MM.1S (cell line): ENCODE results near the gene PARP1.

ENCODE experiments used
- DNase-seq: peaks from one replicate; pipeline ENCODE4 v3.0.0-alpha.2; 2015
- H2AFZ ChIP-seq: fragments of 300-600 bp; sonication (generic); 2 replicates; pipeline ENCODE4 v1.6.0; 2016; ENCODE audit warnings: antibody characterized with exemption, low read length
- H3F3A ChIP-seq: fragments of 300-600 bp; sonication (generic); 2 replicates; pipeline ENCODE4 v1.6.1; 2016; ENCODE audit warnings: mild to moderate bottlenecking, antibody characterized with exemption, low read length, moderate library complexity, mixed read lengths; ENCODE audit not compliant: insufficient read depth
- H3K27ac ChIP-seq: fragments of 300-600 bp; sonication (generic); 2 replicates; pipeline ENCODE4 v1.5.1; 2016; ENCODE audit warnings: mild to moderate bottlenecking, low read length
- H3K27me3 ChIP-seq: fragments of 300-600 bp; sonication (generic); replicated peaks from 2 replicates; pipeline ENCODE4 v1.6.0; 2016; ENCODE audit warnings: low read length; ENCODE audit not compliant: insufficient read depth
- H3K36me3 ChIP-seq: fragments of 300-600 bp; sonication (generic); replicated peaks from 2 replicates; pipeline ENCODE4 v1.6.1; 2016; ENCODE audit warnings: mild to moderate bottlenecking, low read length, mixed read lengths; ENCODE audit not compliant: insufficient read depth
- H3K4me1 ChIP-seq: fragments of 300-600 bp; sonication (generic); 2 replicates; pipeline ENCODE4 v1.6.1; 2016; ENCODE audit warnings: low read length, mixed read lengths
- H3K4me2 ChIP-seq: fragments of 300-600 bp; sonication (generic); 2 replicates; pipeline ENCODE4 v1.6.0; 2016; ENCODE audit warnings: low read depth, low read length
- H3K4me3 ChIP-seq: fragments of 300-600 bp; sonication (generic); 2 replicates; pipeline ENCODE4 v1.5.1; 2016; ENCODE audit warnings: low read length, mixed read lengths
- H3K79me2 ChIP-seq: fragments of 300-600 bp; sonication (generic); 2 replicates; pipeline ENCODE4 v1.6.1; 2016; ENCODE audit warnings: mixed run types, low read length, mixed read lengths
- H3K9ac ChIP-seq: fragments of 300-600 bp; sonication (generic); 2 replicates; pipeline ENCODE4 v1.6.1; 2016; ENCODE audit warnings: low read length, mixed read lengths
- H3K9me2 ChIP-seq: fragments of 300-600 bp; sonication (generic); replicated peaks from 2 replicates; pipeline ENCODE4 v1.6.1; 2016; ENCODE audit warnings: mild to moderate bottlenecking, low read length, mixed read lengths; ENCODE audit not compliant: insufficient read depth
- H3K9me3 ChIP-seq: fragments of 300-600 bp; sonication (generic); replicated peaks from 2 replicates; pipeline ENCODE4 v1.6.1; 2016; ENCODE audit warnings: mild to moderate bottlenecking, low read length, mixed read lengths; ENCODE audit not compliant: insufficient read depth
- H4K20me1 ChIP-seq: fragments of 300-600 bp; sonication (generic); 2 replicates; pipeline ENCODE4 v1.6.1; 2016; ENCODE audit warnings: mild to moderate bottlenecking, low read length, moderate library complexity, mixed read lengths; ENCODE audit not compliant: insufficient read depth
- CTCF ChIP-seq: fragments of 300-600 bp; sonication (generic); IDR thresholded peaks from 2 replicates; pipeline ENCODE4 v1.5.1; 2016; ENCODE audit warnings: antibody characterized with exemption, low read length, mixed read lengths
- EZH2 ChIP-seq: fragments of 300-600 bp; sonication (generic); optimal IDR thresholded peaks from 2 replicates; pipeline ENCODE3; 2017; ENCODE audit warnings: low read depth, mild to moderate bottlenecking, antibody characterized with exemption, low read length, mixed read lengths
- EZH2phosphoT487 ChIP-seq: fragments of 300-600 bp; sonication (generic); IDR thresholded peaks from 2 replicates; pipeline ENCODE4 v1.6.1; 2018; ENCODE audit warnings: antibody characterized with exemption, low read length

PARP1 gene

DNA sequence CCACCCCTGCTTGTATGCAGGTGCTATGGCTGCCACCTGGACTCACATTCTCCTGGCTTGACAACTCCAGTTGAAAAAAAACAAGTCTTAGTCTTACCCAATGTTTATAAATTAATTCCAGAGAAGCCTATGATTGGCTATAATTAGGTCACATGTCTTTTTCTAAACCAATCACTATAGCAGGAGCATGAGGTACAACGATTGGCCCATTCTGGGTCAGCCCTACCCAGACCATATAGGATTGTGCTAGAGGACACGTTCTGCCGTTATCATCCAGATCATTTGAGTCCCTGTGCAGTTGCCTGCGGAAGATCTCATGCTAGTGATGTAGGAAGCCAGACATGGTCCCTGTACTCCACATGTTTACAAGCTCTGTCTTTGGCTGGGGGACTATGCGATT is 41.9 kb upstream of the PARP1 start:
- no peaks in the 10 kb centered on the region for H3K27me3 ChIP-seq
- H3K4me3 ChIP-seq, result no peak overlapping the region
- peaks cover 11% of the 10 kb centered on the region for H3K4me1 ChIP-seq
- no peak overlapping the region for H3K9ac ChIP-seq
- no peak overlapping the region for H3K27ac ChIP-seq
- no peaks in the 10 kb centered on the region for H4K20me1 ChIP-seq
- H3K4me2 ChIP-seq, result no peak overlapping the region
- no peaks in the 10 kb centered on the region for H3K36me3 ChIP-seq
- no peaks in the 10 kb centered on the region for H3K9me3 ChIP-seq
- TF ChIP-seq CTCF (no peak), EZH2 (no peak)
- DNase-seq, result no peak
- peaks cover 12% of the 10 kb centered on the region for H3F3A ChIP-seq
- no peaks in the 10 kb centered on the region for H3K9me2 ChIP-seq
- no peaks in the 10 kb centered on the region for H3K79me2 ChIP-seq
- no peak overlapping the region for H2AFZ ChIP-seq

DNA sequence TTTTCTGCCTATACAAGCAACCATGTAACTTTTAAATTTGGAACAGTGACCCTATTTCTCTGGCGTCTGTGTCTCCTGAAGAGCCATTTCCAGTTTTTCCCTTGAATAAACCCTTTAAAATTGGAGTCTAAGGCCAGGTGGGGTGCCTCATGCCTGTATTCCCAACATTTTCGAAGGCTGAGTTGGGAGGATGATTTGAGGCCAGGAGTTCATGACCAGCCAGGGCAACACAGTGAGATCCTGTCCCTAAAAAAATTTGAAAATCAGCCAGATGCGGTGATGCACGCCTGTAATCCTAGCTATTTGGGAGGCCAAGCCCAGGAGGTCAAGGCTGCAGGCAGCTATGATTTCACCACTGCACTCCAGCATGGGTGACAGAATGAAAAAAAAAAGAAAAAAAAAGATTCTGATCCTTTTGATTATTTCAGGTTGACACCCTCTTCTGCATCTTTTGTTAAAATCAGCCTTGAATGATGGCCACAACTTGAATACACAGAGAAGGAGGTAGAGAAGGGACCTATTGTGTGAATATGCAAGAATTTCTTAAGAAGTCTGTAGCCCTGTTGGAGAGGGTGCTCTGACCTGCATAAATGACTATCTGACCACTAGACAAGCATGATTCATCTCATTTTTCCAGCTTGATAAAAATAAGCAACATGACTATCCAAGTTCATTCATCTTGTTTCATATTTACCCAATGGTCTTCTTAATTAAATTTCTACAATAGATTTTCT is 40.2 kb upstream of the PARP1 start:
- Histone ChIP-seq H3K4me3 (no peak overlapping the region), H3K9ac (no peak overlapping the region), H3F3A (peaks cover 22% of the 10 kb centered on the region), H3K9me3 (no peaks in the 10 kb centered on the region), H3K9me2 (no peaks in the 10 kb centered on the region), H3K36me3 (no peaks in the 10 kb centered on the region), H3K4me2 (no peak overlapping the region), H4K20me1 (no peaks in the 10 kb centered on the region), H2AFZ (no peak overlapping the region), H3K27me3 (no peaks in the 10 kb centered on the region), H3K27ac (no peak overlapping the region), H3K4me1 (peaks cover 25% of the 10 kb centered on the region), H3K79me2 (no peaks in the 10 kb centered on the region)
- TF ChIP-seq EZH2 (no peak), CTCF (no peak), EZH2phosphoT487 (no peak)
- DNase-seq, result no peak

DNA sequence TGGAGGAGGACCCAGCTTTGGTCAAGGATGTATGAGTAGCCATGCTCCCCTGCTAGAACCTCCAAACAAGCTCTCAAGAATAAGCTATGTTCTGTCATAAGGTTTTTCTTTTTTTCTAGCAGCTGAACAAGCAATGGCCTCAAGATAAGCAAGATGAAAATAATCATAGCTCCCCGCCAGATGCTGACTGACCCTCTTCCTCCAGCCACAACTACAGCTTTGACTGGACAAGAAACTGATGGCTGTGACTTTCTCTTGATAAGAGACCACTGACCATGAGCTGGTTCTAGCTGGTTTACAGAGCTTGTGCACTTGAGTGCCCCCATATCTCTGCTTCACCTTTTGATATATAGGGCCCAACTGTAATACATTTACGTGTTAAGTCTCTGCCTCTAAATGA is 38.2 kb upstream of the PARP1 start:
- H3K9me3 ChIP-seq, result no peaks in the 10 kb centered on the region
- no peak overlapping the region for H3K4me2 ChIP-seq
- no peak overlapping the region for H3K9ac ChIP-seq
- TF ChIP-seq EZH2 (no peak), CTCF (no peak), EZH2phosphoT487 (no peak)
- no peaks in the 10 kb centered on the region for H3K9me2 ChIP-seq
- H4K20me1 ChIP-seq, result no peaks in the 10 kb centered on the region
- H3K79me2 ChIP-seq, result no peaks in the 10 kb centered on the region
- H3K4me3 ChIP-seq, result no peak overlapping the region
- peaks cover 25% of the 10 kb centered on the region for H3K4me1 ChIP-seq
- H3K27ac ChIP-seq, result no peak overlapping the region
- no peaks in the 10 kb centered on the region for H3K36me3 ChIP-seq
- H3K27me3 ChIP-seq, result no peaks in the 10 kb centered on the region
- DNase-seq, result no peak
- peaks cover 22% of the 10 kb centered on the region for H3F3A ChIP-seq
- H2AFZ ChIP-seq, result no peak overlapping the region
